Jurkat, Clone E6-1 (cell line): ENCODE measurements around the gene CNDP2.
"Not testable (repeated sequence)": the region's sequence is repeated elsewhere in the genome, so short reads cannot be mapped to it uniquely, and the experiment has no call there.

Experiments used
- DNase-seq: peaks from one replicate; pipeline ENCODE4 v3.0.0-alpha.2; 2011; ENCODE audit warnings: low read depth, low spot score
- H3K4me3 ChIP-seq: 2 replicates; pipeline ENCODE4 v1.5.1; 2011; ENCODE audit warnings: mild to moderate bottlenecking, low read length, control low read depth, moderate library complexity

The CNDP2 gene

DNA sequence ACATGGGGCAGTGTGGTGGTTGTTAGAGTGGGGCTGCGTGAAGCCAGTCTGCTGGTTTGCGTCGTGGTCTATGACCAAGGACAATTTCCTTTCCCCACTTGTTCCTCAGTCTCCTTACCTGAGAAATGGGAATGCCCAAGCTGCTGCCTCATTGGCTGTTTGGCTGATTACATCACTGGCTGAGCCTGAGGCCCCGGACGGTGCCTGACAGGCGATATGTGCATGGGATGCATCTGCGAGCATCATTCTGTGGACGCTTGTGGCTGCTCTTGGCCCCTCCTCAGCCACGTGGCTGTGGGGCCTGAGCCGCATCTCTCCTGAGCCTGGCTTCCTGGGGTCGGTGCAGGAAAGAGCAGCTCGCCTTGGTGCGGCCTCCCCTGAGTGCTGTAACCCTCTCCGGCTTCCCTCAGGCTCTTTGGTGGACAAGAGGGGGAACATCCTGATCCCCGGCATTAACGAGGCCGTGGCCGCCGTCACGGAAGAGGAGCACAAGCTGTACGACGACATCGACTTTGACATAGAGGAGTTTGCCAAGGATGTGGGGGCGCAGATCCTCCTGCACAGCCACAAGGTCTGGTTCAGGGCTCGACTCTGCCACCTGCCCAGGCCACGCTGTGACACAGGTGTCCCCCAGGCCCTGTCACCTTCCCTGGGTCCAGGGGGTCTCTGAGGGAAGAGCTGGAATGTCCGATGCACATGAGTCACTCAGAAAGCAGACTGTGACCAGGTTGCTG lies 17.2 kb downstream of the CNDP2 start:
- no peak overlapping the region for H3K4me3 ChIP-seq
- no peak for DNase-seq

DNA sequence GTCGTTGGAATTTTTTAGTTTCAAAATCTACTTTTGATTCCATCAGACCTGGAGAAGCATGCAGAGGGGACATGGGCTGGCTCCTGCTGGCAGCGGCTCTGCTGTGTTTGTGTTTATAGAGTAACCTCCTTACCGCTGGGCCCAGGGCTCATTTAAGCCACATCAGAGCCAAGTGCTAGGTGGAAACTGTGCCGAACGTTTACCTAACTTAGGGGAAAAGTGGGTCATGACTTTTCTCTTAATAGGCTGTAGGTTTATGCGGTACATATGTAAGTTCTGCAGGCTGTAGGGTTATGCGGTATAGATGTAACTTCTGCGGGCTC lies 17.7 kb downstream of the CNDP2 start:
- H3K4me3 ChIP-seq = no peak overlapping the region
- no peak for DNase-seq

DNA sequence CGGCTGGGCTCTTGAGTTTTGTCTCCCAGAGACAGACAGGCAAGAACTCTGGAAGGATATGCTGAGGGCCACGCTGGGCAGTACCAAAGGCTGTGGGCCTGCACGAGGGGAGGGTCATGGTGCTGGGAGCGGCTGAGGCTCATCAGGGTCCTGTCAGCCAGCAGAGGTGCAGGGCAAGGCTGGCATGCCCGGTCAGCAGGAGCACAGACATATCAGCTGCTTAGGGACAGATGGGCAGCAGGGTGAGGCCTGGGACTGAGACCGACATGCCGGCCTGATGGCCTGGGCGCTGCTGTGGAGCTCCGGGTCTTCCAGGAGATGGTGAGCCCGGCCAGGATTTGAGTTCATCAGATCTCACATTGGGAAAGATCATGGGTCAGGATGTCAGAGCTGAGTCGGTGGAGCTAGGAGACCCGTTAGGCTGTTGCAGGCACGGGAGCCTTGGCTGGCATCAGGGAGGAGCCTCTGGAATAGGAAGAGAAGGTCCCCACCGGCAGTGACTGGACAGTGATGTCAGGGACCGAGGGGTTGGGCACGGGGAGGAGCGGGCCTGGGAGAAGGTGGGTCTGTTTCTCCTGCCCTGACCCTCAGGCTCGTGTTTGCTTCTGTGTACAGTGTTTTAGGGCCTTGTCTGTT lies 18.8 kb downstream of the CNDP2 start:
- no peak overlapping the region for H3K4me3 ChIP-seq
- no peak for DNase-seq

DNA sequence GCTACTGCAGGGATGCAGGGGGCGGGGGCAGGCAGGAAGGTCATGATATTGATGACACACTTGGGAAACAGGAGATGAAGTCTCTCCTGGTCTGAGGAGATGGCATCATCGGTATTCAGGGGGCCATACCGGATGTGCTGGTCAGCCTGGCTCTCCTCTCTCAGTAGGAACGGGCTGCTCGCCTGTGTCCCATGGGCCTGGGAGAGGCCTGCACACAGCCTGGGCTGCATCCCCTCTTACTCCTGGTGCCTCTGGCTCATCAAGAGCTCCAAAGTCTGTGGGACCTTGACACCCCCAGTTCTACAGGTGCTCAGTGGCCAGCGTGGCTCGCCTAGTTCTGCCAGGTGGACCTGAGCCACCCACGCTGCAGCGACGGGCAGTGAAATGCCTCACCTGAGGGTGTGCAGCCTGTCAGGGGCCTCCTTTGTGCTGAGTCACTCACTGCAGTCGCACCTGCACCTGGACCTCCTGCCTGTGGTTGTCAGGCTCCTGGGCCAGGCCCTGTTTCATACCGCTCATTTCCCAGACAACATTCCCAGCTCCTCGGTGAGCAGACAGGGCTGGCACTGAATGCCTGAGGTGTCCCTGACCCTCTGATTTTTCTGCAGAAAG lies 19.6 kb downstream of the CNDP2 start:
- H3K4me3 ChIP-seq = no peak overlapping the region
- DNase-seq = no peak

DNA sequence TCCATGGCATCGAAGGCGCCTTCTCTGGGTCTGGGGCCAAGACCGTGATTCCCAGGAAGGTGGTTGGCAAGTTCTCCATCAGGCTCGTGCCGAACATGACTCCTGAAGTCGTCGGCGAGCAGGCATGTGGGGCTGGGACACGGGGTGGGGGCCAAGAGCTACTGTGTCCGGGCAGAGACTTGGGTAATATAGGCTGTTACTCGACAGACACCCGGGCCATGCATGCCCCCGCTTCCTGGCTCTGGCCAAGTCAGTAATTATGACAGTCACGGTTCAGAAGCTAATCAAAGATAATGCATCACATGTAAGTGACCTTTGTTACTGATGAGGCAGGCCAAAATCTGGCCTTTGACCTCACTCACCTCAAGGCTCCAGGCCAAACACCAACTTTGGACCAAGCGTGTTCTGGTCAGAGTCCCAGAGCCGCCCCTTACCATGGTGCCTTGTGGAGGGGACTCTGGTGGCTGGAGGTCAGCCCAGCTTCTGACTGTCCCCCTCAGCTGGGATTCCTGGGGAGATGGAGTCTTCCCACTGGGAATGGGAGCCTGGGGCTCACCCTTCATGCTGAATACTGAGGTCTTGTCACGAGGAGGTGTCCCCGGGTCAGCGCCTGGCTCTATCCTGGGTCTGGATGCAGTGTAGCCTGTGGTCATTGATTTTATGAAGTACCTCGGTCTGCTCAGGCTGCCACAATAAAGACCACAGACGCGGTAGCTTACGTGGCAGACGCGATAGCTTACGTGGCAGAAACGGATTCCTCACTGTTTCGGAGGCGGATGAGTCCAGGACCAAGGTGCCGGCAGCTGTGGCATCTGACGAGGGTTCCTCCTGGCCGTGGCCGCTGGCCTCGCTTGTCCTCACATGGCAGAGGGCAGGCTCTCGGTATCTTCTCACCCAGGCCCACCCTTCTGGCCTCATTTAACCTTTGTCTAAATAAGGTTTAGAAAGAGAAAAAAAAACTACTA lies 20.4 kb downstream of the CNDP2 start:
- DNase-seq = no peak
- no peak overlapping the region for H3K4me3 ChIP-seq

DNA sequence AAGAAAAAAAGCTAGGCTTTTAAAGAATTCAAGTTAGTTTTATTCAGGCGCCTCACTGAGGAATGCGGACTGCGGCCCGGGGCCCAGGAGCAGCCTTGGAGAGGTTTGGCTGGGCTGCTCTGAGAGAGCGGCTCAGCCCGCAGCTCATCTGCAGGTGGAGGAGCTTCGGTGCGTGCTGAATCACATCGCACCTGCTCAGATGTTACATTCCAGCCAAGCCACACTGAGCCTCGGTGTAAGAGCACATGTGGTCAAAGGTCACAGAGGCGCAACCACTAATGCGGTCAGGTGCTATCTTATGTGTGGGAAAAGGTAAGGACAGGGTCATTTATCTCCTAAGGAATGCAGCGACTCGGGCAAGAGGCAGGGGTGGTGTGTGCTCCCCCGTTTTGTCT lies 21.1 kb downstream of the CNDP2 start:
- no peak overlapping the region for H3K4me3 ChIP-seq

DNA sequence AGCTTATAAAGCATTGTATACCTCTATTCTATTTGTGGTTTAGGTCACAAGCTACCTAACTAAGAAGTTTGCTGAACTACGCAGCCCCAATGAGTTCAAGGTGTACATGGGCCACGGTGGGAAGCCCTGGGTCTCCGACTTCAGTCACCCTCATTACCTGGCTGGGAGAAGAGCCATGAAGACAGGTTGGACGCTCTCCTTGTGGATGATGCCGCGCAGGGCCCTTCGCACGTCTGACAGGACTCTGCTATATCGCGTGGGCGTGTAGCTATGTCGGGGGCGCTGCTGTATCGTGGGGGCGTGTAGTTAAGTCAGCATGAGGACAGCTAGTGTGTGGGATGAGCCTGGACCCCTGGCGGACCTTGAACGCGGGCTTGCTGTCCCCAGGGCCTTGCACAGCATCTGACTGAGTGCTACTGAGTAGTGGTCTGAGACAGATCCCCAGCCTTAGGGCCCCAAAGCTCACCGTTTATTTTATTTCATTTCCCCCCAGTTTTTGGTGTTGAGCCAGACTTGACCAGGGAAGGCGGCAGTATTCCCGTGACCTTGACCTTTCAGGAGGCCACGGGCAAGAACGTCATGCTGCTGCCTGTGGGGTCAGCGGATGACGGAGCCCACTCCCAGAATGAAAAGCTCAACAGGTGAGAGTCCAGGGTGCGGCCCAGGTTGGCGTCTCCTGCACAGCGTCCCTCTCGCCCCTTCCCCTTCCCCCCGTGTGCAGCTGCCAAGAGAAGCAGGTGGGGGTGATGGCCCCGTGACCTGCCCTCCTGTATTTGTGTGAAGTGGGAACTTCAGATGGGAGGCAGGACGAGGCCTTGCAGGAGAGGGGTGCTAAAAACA lies 22.5 kb downstream of the CNDP2 start:
- DNase-seq = no peak
- H3K4me3 ChIP-seq = no peak overlapping the region

More for the DNA sequence above, 21.1 kb downstream of the CNDP2 start:
- DNase-seq = no peak

DNA sequence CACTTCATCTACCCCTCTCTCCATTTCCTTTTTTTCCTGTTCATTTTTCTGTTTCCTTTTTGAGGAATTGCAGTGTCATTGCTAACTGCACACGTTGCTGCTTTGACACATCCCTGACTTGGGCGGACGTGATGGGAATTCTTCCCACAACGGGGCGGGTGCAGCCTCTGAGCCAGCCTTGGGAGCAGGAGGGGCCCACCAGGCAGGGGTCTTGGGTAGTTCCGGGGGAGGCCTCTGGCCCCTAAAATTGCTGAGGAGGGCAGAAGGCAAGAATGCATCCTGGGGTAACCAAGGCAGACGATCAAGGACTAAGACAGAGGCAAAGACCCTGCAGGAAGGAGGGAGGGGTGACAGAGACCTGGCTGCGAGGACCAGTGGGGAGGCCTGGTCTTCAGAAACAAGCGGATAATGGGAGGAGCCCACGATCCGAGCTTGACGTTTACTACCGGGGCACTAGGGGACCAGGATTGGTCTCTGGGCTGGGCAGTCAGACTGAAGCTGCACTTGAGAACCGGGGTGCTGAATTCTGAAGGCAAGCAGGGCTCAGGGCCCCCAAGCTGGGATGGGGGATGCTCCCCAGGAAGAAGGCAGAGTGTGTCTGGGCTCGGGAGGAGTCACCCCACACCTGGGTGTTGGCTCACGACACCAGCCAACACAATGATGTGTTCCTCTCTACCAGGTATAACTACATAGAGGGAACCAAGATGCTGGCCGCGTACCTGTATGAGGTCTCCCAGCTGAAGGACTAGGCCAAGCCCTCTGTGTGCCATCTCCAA lies 23.3 kb downstream of the CNDP2 start:
- no peak overlapping the region for H3K4me3 ChIP-seq
- DNase-seq = no peak

DNA sequence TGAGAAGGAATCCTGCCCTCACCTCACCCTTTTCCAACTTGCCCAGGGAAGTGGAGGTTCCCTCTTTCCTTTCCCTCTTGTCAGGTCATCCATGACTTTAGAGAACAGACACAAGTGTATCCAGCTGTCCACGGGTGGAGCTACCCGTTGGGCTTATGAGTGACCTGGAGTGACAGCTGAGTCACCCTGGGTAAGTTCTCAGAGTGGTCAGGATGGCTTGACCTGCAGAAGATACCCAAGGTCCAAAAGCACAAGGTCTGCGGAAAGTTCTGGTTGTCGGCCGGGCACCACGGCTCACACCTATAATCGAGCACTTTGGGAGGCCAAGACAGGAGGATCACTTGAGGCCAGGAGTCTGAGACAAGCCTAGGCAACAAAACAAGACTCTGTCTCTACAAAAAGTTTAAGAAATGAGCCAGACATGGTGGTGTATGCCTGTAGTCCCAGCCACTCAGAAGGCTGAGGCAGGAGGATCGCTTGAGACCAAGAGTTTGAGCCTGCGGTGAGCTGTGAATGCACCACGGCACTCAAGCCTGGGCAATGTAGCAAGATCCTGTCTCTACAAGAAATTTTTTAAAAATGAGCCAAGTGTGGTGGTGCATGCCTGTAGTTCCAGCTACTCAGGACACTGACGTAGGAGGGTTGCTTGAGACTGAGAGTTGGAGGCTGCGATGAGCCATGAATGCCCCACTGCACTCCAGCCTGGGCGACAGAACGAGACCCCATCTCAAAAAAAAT lies 24.1 kb downstream of the CNDP2 start:
- DNase-seq = no peak

DNA sequence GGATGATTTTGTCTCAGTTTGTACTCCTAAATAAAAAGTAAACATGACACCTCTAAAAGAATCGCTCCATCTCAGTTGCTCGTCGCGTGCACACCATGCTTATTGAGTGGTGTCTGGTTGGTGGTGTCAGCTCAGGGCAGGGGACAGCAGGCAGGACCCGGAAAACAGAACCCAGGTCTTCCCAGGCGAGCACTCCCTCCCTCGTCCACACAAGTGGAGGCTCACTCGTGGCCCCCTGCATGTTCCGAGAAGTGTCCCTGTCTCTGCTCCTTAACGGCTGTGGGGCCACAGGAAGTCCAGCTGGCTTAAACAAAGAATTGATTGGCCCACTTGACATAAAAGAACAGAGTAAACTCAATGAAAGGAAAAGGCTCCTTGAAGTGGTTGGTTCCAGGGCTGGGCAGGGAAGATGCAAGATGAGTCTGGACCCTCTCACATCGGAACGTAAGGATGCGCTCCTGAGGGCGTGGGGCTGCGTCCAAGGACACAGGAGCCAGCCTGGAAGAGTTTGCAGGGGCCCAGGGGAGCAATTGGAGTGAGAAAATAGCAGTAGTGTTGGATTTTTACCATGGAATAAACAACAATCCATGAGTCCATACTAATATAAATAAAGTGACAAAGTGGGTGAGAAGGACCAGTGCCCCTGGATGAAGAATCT lies 25.0 kb downstream of the CNDP2 start:
- no peak for DNase-seq
- H3K4me3 ChIP-seq = no peak overlapping the region

More for the DNA sequence above, 24.1 kb downstream of the CNDP2 start:
- no peak overlapping the region for H3K4me3 ChIP-seq

DNA sequence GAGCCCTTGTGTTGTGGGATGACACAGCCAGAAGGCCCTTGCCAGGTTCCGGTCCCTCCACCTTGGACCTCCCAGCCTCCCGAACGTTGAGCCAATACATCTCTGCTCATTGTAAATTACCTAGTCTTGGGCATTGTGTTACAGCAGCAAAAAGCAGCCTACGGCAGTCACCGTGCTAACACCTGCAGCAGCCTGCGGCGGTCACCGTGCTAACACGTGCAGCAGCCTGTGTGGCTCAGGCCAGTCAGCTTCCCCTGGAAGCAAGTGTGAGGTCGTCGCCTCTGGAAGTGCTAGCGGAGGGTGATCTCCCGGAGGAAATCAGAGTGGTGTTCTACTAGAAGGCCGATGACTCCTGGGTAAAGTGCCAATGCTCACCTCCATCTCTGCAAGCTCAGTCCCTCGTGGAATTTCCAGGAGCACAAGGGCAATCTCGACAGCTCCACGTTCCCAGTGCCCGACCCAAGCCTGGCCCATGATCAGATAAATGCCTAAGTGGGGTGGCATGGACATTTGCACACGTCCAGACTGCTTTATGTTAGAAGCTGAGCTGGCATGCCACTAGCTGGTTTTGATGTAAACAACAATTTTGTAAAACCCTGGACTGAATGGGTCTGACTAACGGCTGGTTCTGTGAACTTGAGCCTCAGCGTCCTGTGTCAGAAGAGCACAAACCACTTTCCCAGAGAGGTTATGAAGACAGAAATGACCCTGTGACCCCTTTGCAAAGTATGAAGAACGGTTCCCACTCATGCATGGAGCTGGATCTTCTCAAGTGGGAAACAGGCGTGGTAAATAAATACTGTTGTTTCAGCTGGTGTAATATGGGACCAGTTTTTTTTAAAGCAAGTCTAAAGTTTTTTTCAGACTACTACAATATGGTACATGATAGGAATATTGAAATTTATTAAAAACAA lies 26.7 kb downstream of the CNDP2 start:
- H3K4me3 ChIP-seq = no peak overlapping the region
- no peak for DNase-seq

DNA sequence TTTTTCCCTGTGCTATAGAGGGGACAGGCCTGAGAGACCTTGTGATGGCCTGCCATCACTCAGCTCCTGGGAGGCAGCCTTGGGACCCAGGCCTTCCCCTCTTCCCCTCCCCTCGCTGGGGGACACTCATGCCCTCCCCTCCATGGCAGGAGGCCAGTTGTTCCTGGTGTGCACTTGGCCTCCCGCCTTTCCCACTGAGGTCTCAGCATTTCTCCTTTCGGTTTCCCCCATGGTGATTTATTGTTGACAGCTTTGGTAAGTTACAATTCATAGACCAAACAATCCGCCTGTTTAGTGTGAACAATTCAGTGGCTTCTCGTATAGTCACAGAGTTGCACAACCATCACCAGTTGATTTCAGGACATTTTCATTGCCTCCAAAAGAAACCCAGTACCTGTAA lies 27.9 kb downstream of the CNDP2 start:
- no peak for DNase-seq

DNA sequence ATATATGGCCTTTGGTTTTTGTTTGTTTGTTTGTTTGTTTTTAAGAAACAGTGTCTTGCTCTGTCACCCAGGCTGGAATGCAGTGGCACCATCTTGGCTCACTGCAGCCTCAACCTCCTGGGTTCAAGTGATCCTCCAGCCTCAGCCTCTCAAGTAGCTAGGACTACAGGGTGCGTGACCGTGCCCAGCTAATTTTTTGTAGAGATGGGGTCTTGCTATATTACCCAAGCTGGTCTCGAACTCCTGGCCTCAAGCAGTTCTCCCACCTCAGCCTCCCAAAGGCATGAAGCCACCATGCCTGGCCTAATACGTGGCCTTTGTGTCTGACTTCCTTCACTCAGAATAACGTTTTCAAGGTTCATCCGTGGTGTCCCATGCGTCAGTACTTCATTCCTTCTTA lies 28.8 kb downstream of the CNDP2 start:
- not testable (repeated sequence) for DNase-seq, H3K4me3 ChIP-seq

More for the DNA sequence above, 27.9 kb downstream of the CNDP2 start:
- H3K4me3 ChIP-seq = no peak overlapping the region

DNA sequence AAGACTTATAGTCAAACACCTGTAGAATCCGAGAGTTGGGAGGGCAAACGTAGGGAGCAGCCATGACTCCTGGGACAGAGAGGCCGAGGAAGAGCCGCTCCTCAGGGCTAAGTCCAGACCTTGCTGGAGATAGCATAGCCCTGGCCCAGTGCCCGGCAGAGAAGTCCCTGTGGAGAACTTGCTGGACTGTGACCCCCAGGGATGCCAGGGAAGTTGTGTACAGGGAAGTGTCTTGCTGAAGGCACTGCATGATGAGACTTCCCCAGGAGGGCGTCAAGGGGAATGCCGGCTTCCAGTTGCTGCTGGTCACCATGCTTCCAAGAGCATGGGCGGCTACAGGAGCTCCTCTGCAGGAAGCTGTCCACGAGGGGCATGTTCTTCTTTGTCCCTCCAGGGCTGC lies 29.6 kb downstream of the CNDP2 start:
- DNase-seq = no peak

DNA sequence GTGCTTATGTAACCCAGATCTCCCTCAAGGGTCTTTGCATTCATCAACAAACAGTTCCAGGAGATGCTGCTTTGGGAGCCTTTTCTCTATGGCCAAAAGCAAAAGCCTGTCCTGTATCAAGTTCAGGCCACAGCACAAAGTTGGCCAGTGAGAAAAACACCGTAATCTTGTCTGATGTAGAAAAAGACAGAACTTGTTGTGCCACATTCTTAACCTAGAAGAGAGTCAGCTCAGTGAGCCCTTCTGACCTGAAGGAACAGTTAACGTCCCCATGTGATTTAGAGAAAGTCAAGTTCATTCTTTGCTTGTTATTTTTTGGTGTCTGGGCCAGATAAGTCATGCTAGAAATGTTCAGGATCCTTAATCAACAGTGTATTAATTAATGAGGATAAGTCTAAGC lies 30.3 kb downstream of the CNDP2 start:
- H3K4me3 ChIP-seq = no peak overlapping the region
- DNase-seq = no peak

More for the DNA sequence above, 29.6 kb downstream of the CNDP2 start:
- no peak overlapping the region for H3K4me3 ChIP-seq

DNA sequence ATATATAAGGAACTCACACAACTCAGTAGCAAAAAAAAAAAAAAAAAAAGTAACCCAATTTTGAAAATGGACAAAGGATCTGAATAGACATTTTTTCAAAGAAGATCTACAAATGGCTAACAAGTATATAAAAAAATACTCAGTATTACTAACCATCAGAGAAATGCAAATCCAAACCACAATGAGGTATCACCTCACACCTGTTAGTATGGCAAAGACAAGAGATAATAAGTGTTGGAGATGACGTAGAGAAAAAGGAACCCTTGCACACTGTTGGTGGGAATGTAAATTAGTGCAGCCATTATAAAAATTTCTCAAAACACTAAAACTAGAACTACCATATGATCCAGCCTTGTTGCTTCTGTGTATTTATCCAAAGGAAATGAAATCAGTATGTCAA lies 32.3 kb downstream of the CNDP2 start:
- no peak for DNase-seq
- H3K4me3 ChIP-seq = no peak overlapping the region
